Myocyte (in vitro differentiated cells): ENCODE measurements around the gene PIK3AP1. TPM values are rescaled to one million over a fixed set of nuclear protein-coding genes. Genes with fewer than 3 reads are reported as not detected.
A peak's percentile ranks its signal among the peaks of the same experiment; 100 is the strongest.
"Not testable (repeated sequence)": the region's sequence is repeated elsewhere in the genome, so short reads cannot be mapped to it uniquely, and the experiment has no call there.

Source experiments
- DNase-seq: peaks from one replicate; pipeline ENCODE4 v3.0.0-alpha.2; 2012; ENCODE audit warnings: low read depth
- polyA plus RNA-seq: library from polyadenylated mRNA; unstranded; fragments of >200 nt; gene quantifications from one replicate; pipeline ENCODE4 v1.2.1, GENCODE V29; 2012; ENCODE audit warnings: missing spikeins
- total RNA-seq: library from RNA; depleted of rRNA; stranded (reverse); fragments of >200 nt; gene quantifications from 2 replicates; pipeline ENCODE4 v1.2.3, GENCODE V29; 2014

The PIK3AP1 gene, protein sequence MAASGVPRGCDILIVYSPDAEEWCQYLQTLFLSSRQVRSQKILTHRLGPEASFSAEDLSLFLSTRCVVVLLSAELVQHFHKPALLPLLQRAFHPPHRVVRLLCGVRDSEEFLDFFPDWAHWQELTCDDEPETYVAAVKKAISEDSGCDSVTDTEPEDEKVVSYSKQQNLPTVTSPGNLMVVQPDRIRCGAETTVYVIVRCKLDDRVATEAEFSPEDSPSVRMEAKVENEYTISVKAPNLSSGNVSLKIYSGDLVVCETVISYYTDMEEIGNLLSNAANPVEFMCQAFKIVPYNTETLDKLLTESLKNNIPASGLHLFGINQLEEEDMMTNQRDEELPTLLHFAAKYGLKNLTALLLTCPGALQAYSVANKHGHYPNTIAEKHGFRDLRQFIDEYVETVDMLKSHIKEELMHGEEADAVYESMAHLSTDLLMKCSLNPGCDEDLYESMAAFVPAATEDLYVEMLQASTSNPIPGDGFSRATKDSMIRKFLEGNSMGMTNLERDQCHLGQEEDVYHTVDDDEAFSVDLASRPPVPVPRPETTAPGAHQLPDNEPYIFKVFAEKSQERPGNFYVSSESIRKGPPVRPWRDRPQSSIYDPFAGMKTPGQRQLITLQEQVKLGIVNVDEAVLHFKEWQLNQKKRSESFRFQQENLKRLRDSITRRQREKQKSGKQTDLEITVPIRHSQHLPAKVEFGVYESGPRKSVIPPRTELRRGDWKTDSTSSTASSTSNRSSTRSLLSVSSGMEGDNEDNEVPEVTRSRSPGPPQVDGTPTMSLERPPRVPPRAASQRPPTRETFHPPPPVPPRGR
- 0.29 and 2.0 TPM in 2 replicates for total RNA-seq
- 0.68 TPM for polyA plus RNA-seq

GRCh38 chr10:96720422-96721206 lies at the start of gene PIK3AP1:
Gene PIK3AP1, minus strand, starts transcription at chr10:96720514. Its CDS starts 120 bp downstream, at chr10:96720394.
- peak; percentile 13 for DNase-seq

GRCh38 chr10:96768136-96768535 lies 47.8 kb upstream of the PIK3AP1 start:
- no peak for DNase-seq

DNA sequence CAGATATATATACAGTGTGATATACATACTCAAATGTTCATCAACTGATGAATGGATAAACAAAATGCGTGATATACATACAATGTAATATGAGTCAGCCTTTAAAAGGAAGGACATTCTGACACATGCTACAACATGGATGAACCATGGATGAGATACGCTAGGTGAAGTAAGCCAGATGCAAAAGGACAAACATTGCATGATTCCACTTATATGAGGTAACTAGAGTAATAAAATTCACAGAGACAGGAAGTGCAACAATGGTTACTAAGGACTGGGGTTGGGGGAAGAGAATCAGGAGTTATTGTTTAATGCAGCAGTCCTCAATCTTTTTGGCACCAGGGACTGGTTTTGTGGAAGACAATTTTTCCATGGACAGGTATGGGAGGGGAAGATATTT lies 47.3 kb upstream of the PIK3AP1 start:
- no peak for DNase-seq

GRCh38 chr10:96765406-96766240 lies 45.3 kb upstream of the PIK3AP1 start:
- peak; percentile 46 for DNase-seq

DNA sequence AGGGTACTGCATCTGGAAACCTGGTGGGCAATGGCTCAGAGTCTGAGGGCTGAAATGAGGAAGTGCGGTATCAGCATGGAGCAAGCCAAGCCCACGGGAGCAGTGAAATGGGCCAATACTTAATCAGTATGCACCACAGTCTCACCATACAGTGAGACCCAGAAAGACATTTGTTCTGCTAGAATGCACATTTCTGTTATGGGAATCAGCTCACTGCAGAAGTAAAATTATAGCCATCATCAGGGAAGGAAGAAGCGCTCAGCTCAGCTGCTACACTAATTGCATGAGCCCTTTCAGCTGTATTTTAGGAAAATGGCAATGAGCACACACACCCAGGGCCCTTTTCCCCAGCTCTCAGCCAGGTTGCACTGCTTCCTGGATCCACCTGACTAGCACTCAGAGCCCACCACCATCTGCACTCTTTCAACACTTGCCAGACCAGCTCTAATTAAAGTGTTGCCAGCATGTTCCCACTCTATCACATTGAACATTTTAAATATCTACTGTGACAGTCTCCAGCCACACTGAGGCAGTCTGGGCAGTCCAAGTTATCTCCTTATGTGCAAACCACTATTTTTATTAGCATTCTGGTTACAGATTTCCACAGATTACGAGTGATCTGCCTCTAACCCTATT lies 44.2 kb upstream of the PIK3AP1 start:
- no peak for DNase-seq

DNA sequence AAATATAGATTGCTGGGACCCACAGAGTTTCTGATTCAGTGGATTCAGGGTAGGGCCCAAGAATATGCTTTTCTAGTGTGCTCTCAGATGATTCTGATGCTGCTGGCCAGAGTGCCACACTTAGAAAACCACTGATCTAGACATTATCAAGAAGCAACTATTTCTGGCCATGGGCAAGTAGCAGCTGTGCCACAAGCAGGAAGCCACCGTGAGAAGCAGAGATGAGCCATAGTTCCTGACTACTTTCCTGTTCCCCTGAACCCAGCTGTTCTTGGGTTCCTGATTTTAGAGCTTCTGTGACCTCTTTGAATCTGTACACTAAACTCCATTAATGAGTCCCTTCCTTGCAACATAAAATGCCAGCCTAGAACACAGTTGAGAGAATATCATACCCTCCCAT lies 38.1 kb upstream of the PIK3AP1 start:
- peak; percentile 83 for DNase-seq

DNA sequence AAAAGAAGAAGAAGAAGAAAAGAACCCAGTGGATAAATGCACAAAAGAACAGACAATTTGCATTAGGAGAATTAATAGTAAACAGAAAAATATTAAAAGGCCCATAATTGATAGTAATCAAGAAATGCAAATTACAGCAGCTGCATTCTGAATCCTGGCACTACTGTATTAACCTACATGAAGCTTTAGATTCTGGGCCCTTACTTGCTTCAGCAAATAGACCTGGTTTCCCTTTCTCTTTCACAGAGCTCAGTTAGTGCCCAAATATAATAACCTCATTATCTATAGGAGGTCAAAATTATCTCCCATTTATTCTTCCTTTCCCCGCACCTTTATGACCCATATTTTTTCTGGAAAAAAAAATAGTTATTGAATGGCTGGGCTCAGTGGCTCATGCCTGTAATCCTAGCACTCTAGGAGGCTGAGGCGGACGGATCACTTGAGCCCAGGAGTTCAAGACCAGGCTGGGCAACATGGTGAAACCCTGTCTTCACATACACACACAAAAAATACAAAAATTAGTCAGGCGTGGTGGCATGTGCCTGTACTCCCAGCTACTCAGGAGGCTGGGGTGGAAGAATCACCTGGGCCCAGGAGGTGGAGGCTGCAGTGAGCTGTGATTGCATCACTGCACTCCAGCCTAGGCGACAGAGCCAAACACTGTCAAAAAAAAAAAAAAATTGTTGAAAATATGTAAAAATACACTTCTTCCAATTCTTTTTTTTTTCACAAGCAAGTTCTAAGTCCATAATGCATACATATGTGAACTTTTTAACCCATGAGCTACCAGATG lies 36.0 kb upstream of the PIK3AP1 start:
- no peak for DNase-seq

GRCh38 chr10:96753956-96754355 lies 33.6 kb upstream of the PIK3AP1 start:
- DNase-seq, result no peak

DNA sequence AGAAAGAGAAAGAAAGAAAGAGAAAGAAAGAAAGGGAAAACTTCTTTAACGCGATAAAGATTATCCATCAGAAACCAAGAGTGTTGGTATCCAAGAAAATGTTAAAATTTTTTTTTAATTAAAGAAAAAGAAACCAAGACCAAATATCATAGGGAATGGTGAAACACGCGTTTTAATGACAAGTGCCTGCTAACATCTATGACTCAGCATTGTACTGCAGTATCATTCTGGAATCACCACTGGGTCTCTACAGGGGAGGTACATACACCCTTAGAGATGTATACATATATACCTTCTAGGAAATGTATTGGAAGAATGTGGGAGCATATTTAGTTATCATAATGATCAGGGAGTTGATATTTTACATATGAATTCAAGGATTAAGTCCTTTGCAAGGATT lies 32.1 kb upstream of the PIK3AP1 start:
- no peak for DNase-seq

DNA sequence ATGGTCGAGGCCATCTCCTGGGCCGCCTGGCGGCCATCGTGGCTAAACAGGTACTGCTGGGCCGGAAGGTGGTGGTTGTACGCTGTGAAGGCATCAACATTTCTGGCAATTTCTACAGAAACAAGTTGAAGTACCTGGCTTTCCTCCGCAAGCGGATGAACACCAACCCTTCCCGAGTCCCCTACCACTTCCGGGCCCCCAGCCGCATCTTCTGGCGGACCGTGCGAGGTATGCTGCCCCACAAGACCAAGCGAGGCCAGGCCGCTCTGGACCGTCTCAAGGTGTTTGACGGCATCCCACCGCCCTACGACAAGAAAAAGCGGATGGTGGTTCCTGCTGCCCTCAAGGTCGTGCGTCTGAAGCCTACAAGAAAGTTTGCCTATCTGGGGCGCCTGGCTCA lies 30.0 kb upstream of the PIK3AP1 start:
- not testable (repeated sequence) for DNase-seq

DNA sequence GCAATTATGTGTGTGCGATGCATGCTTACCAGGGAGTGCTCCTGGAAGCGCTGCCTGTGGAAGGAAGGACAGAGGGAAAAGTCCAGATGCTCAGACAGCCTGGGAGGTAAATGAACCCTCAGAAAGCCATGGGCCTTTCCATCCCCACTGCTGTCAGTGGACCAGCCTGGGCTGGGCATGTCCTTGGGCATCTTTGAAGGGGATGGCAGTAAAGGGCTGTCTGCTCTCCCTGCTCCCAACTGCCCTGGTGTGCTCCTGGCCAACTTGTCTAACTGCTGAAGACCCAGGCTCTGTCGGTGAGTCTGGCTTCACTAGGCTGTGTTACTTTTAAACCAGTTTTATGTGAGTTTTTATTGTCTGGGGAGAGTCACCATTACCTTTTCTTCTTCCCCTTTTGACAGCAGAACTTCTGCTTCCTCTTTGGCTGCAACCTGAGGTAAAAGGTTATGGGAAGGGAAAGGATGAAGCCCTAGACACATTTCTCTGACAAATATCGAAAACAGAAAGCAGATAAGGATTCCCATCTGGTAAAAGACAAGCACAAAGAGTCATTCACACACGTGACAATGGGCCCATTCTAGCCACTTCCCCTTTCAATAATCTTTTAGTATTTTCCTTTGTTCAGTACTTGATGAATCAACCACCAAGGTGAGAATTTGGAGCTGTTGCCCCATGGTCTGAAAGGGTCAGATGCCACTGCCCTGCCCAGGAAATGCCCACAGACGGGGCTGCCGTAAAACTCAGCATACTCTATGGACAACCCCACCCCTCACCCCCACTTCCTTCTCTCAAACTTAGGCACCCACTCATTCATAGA lies 27.6 kb upstream of the PIK3AP1 start:
- DNase-seq, result no peak

DNA sequence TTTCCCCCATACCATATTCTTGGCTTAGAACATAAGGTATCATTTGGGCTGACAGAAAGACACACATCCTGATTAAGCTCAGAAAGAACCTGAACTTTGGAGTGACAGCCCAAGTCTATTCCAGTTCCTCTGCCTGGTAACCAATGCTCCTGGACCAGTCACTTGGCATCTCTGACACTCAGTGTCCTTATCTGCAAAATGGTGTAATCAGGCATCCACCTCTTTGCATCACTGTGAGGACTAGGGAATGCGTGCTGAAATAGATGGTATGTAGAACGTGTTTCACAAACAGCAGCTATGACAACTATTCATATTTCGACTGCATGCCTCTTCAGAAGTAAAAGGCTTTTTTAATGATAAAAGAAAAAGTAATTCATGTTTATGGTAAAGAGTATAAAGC lies 26.2 kb upstream of the PIK3AP1 start:
- DNase-seq, result no peak

GRCh38 chr10:96745950-96746349 lies 25.6 kb upstream of the PIK3AP1 start:
- no peak for DNase-seq

- peak; percentile 34 for DNase-seq
Observed at GRCh38 chr10:96743988-96744585, 23.8 kb upstream of the PIK3AP1 start.

DNA sequence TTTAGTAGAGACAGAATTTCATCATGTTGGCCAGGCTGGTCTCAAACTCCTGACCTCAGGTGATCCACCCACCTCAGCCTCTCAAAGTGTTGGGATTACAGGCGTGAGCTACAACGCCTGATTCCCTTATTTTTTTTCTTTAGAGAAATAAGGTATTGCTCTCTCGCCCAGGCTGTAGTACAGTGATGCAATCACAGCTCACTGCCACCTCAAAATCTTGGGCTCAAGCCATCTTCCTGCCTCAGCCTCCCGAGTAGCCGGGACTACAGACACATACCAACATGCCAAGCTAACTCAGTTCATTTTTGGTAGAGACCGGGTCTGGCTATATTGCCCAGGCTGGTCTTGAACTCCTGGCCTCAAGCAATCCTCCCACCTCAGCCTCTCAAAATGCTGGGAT lies 21.2 kb upstream of the PIK3AP1 start:
- DNase-seq, result not testable (repeated sequence)

GRCh38 chr10:96740579-96741281 lies 20.4 kb upstream of the PIK3AP1 start:
- DNase-seq, result no peak

GRCh38 chr10:96740141-96740540 lies 19.8 kb upstream of the PIK3AP1 start:
- DNase-seq, result no peak
